GM12801 (cell line): ENCODE data around the gene PLXNB1.

Experiments
- CTCF ChIP-seq: IDR thresholded peaks from one replicate; pipeline ENCODE4 v1.5.1; 2011; ENCODE audit warnings: control low read depth; ENCODE audit not compliant: insufficient read length; ENCODE audit errors: extremely low read depth

PLXNB1 gene

DNA sequence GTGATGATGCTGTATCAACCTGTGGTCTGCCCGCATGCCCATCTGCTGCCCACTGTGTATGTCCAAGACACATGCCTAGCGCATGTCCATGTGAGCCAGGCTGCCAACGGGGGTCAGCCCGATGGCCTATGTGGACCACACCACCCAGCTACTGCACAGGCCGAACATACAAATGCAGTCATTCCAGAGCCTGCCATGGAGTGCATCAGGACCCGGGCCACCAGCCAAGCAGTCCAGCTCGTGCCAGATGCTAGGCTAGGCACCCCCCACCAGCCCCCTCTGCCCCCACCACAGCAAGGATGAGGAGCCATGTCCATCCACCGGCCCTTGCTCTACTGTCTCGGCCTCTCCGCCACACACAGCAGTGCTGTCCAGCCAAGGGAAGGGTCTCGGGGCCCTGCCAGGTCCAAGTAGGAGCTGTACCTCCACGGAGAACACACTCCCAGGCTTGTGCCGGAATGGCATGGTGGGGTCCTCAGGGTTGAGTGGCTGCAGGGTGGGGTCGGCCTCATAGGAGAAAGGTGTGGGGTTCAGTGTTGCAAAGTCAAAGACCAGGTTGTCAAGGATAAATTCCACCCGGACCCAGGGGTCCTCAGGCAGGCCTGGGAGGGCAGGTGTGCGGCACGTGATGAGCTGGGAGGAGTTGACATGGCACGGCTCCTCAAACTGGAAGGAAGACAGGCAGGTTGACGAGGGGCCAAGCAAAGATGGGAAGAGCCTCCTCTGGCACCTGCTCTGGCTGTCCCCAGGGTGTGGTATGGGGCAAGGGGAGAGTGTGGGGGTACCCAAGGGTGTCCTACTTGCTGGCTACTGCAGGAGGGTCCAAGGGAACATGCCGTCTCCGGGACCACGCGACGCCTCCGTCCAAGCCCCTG, 15.3 kb downstream of the PLXNB1 start:
- no peak for TF ChIP-seq CTCF

DNA sequence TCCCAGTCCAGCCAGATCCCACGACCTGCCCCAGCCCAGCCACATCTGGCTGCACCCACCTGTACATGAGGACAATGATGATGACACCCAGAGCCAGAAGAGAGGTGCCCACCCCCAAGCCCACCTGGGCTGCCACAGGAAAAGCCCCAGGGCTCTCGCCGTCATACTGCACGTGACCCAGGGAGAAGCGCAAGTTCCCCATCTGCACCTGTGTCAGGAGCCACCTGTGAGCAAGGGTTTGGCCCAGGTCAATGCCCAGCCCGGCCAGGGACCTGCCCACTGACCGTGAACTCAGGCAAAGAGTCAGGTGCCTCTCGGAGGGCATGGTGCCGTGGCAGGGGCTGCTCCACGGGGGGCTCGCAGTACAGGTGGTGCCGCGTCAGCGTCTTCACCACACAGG, 16.3 kb downstream of the PLXNB1 start:
- no peak for TF ChIP-seq CTCF

- no peak for TF ChIP-seq CTCF
Observed at GRCh38 chr3:48413086-48413485, 16.8 kb downstream of the PLXNB1 start.

DNA sequence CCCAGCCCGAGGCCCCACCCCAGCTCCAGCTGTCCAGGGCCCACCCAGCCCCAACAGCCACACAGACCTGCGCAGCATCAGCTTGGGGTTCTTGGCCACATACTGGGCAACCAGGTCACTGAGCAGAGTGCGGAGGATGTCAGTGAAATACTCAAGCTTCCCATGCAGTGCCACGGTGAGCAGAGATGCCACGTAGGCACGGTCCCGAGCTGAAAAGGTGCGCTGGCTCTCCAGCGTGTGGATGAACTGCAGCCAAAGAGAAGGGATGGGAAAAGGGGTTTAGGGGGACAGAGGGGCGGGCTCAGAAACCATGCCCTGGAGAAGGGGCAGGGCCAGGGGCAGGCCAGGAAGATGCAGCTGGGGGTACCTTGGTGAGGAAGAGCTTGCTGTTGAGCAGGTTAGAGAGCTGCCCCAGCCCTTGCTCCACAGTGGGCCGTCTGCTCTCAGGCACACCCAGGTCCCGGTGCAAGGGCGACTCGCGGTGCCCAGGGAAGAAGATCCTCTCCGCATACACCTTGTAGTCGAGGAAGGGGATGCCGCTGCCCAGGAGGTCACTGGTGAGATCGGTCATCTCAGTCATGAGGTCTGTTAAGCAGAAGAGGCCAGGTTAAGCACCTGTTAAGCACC, 17.4 kb downstream of the PLXNB1 start:
- TF ChIP-seq CTCF, result no peak

- no peak for TF ChIP-seq CTCF
Observed at GRCh38 chr3:48411606-48412374, 18.1 kb downstream of the PLXNB1 start.

- TF ChIP-seq CTCF, result no peak
Observed at GRCh38 chr3:48411041-48411588, 18.8 kb downstream of the PLXNB1 start.
